NOMO-1 treated with dmso at 0.1 percent for 144 hours (cell line): Measurements from ENCODE around the gene UBR4.

Experiments used
- DNase-seq: peaks from one replicate; lab custom pipeline; 2025; ENCODE audit not compliant: unreplicated experiment; lab: John Stamatoyannopoulos, UW

UBR4 gene

DNA sequence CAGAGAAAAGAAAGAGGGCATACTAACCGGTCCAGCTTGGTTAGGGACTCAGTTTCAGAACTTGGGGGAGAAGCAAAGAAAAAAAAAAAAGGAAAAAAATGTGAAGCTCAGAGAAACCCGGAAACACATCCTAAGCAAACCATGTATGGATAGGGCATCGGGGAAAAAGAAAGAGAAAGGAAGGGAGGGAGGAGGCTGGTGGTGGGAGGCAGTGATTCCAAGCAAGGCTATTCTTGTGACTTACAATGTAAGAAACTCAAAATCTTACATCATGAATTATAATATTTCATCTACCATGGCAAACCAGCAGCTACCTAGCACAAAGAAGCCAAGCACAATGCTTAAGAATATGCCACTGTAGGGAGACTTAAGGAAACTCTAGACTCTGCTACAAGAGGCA, 60.3 kb downstream of the UBR4 start:
- no peak for DNase-seq

DNA sequence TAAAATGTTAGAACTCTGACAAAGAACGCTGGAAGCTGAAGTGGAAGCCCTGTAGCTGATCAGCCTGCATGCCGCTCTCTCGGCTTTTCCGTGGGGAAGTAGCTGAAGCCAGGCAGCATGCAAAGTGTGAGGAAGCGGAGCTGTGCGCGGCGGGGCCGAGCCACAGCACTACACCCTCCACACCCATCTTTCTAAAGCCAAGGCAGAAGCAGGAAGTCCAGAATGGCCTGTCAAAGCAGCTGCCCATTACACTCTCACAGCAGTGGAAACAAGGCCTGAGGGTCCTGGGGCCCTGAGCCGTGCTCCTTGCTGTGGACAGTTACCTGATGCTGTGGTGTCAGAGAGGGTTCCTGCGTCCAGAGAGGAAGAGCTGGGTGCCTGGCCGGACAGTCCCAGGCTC, 69.6 kb downstream of the UBR4 start:
- no peak for DNase-seq

DNA sequence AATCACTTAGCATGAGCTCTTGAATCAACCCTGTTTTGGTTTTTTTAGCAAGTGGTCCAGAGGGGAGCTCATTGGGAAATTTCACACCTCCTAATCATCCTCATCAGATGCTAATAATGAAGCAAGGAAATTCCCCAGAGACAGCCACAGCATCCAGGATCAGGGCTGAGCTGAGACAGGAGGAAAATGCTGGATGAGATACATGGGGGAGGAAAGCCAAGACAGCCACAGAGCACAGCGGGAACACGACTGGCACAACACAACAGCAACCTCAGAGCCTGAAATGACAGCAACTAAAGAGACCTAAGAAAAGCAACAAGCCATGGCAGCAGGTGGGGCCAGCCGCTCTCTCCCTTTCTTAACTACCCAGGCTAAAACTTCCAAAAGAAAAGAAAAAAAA, 70.4 kb downstream of the UBR4 start:
- DNase-seq, result no peak

- no peak for DNase-seq
Measured at GRCh38 chr1:19138958-19139581, 71.0 kb downstream of the UBR4 start.

DNA sequence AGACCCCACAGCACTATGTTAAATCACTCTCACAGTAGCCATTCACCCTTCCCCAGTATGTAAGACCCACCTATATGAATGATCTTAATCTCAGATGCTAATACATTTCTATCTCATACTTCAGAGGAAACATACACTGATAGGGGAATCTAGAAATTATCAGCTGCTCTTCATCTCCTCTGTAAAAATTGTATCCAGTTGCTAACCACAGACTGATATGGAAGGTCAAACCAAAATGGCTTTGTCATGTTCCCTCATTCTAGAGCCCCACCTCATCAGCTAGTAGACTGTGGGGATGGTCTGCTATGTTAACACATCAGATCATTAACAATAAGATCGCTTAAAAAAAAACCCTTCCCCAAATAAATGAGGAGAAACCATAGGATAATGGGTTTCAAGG, 71.7 kb downstream of the UBR4 start:
- DNase-seq, result no peak

DNA sequence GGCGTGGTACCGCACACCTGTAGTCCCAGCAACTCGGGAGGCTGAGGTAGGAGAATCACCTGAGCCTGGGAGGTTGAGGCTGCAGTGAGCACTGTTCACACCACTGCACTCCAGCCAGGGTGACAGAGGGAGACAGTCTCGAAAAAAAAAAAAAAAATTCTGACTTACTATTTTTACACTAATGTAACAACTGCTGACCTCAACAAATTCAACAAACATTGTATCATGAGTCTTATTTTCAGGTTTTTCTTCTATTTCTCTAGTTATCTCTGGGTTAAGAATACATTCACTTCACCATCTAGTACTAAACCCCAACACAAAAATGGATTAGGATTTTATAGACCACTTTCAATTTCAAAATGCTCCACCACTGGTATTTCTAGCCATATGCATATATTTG, 72.9 kb downstream of the UBR4 start:
- no peak for DNase-seq

DNA sequence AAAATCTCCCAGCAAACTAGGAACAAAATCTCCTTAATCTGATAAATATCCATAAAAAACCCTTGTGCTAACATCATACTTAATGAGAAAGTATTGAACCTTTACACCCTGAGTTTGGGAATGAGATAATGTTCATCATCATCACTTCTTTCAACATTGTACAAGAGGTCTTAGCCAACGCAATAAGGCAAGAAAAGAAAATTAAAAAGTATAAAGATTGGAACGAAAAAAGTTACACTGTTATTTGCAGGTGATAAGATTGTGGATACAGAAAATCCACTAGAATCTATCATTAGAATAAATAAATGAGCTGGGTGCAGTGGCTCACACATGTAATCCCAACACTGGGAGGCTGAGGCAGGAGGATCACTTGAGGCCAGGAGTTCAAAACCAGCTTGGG, 76.7 kb downstream of the UBR4 start:
- no peak for DNase-seq

DNA sequence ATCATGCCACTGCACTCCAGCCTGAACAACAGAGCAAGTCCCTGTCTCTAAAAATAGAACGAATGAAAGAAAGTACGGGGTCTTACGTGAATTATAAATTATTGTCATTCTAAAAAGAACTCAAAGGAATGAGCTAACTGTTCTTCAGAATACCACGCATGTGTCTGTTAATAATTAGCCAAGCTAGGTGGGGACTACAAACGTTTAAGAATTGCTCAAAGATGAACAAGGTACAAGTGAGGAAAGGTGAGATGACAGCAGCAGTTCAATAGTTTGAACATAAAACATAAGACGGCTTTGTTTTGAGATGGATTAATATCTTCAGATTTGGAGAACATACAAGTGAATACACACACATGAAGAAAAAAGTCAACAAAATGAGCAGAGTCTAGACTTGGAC, 79.6 kb downstream of the UBR4 start:
- DNase-seq, result no peak

GRCh38 chr1:19128968-19129514, 81.0 kb downstream of the UBR4 start:
- DNase-seq, result no peak

DNA sequence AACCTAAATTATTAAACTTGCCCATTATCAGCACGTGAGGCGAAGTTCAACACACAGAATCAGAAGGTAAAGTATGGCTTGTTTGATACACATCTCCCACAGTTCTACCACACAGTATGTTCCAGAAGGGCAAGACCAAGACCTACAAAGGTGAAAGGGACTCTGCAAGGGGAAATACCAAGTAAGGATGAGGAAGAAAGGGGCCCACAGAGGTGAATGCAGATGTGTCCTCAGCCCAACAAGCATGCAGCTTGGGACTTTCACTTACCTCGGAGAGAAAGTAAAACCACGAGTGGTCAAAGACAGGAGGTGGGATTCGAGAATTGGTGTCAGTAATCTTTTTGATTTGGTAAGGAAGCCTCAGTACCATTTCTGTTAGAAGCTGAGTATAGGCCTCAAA, 85.8 kb downstream of the UBR4 start:
- no peak for DNase-seq

DNA sequence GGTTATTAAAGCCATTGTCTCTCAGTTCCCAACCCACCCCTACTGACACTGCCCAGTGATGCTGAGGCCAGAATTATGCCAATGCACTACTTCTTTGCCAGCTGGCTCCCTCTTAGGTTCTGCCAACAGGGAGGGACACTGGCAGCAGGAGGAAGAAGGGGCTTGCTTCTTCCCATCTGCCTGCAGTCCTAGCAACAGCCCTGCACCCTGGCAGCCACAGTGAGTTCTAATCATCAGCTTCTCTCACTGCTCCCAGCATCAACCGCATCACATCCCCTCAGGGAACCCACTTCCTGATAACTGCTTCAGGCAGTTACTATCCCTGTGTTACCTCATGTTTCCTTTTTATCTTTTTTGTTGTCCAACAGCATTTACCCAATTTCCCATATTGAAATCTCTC, 86.2 kb downstream of the UBR4 start:
- DNase-seq, result no peak

- DNase-seq, result no peak
Measured at GRCh38 chr1:19122668-19123067, 87.4 kb downstream of the UBR4 start.

DNA sequence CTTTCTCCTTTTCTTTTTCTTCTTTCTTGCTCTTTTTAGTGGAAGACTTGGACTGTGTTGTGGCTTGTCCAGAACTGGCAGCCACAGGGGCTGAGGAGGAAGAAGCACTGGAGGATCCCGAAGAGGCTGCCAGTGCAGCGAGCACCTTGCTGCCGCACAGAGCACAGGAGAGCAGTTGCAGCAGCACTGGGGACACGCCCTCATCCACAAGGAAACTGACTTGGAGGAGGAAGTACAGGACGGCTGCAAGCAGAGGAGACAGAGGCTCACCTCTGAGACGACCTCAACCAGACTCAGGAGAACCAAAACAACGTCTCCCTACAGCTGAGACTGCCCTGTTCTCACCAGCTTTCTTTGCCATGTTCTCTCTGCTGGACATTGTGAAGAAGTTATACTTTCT, 88.9 kb downstream of the UBR4 start:
- no peak for DNase-seq

GRCh38 chr1:19120070-19120469, 90.0 kb downstream of the UBR4 start:
- no peak for DNase-seq

- DNase-seq, result no peak
Measured at GRCh38 chr1:19115082-19115808, 94.8 kb downstream of the UBR4 start.

GRCh38 chr1:19113697-19114092, 96.4 kb downstream of the UBR4 start:
- DNase-seq, result no peak

DNA sequence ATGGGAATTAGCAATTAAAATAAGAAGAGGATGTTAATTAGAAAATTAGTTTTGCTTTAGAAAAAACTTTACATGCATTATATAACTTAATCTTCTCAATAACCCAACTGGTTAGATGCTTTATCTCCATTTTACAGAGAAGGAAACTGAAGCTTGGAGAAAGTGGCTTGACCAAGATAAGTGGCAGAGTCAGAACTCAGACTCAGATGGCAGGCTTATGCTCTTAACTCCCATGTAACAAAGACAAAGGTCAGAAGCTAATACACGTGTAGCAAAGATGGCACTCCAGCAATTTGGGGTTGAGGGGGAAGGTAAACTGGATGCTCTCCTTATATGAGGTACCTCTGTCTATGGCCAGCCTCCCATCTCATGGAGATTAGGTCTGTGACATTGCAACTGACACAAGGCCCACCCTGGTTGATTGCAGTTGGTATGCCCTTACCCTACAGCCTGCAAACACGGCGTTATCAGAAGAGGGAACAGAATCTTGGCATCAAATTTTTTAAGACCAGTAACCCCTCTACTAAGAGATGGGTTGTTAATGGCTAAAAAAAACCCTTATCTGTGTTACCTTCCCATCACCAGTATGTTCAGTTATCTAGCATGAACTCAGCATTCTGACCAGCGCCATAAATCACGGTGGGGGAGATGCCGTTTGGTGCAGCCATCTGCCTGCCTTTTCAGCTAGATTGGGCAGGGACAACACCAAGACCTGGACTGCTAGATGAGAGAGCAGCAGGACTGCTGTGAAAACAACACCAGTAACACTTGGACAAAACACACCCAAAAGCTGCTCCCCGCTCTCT, 97.0 kb downstream of the UBR4 start:
- no peak for DNase-seq

GRCh38 chr1:19110257-19110927, 99.7 kb downstream of the UBR4 start:
- DNase-seq, result no peak

- no peak for DNase-seq
Measured at GRCh38 chr1:19109545-19109944, 100.5 kb downstream of the UBR4 start.

DNA sequence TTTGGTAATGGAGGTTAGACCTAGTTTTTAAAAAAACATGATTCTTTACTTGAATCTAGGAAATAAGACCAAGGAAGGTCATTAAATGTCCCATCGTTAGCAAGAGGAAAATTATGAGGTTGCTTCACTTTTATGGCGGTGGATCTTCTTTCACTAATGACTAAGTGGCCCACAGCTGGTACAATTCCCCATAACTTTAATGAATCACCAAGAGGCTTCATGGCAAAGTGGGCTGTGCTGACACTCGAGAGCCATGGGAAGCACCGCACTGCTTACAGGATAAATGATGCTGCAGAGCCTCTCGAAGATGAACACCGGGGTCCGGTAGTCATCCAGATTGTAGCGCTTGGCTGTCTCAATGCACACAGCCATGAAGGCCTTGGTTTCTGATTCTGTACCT, 108.8 kb downstream of the UBR4 start:
- no peak for DNase-seq

DNA sequence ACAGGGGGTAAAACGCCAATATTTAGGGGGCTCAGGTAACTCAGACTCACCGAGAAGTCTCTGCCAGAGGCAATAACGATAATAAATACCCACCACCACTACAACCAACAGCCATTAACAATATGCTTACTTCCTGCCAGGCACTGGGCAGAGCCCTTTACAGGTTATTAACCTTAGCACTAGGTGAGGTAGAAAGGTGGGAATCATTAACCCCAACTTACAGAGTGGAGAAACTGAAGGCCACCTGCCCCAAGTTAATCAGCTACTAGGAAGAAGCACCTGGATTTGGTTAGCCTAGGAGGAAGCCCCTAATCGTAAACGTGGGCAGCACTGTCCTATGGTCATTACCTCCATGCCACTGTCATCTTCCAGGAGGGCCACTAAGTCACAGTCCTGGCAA, 110.0 kb downstream of the UBR4 start:
- no peak for DNase-seq
